ENCODE measurements around the gene HEXIM1. TPM values are rescaled to one million over a fixed set of nuclear protein-coding genes. Genes with fewer than 3 reads are reported as not detected.

The HEXIM1 gene
- total RNA-seq, 1 donor from 2014 or later: 10.2 TPM

GRCh38 chr17:45119964-45120363, 28.3 kb upstream of the HEXIM1 start:
- H3K4me1 Mint-ChIP-seq: peaks cover 26% of the 10 kb centered on the region
- H3K27me3 Mint-ChIP-seq (ENCODE audit: insufficient read depth, low read depth): peaks cover 2% of the 10 kb centered on the region
- Histone ChIP-seq H3K27me3 (no peaks in the 10 kb centered on the region), H3K9me3 (ENCODE audit: low read depth) (no peaks in the 10 kb centered on the region), H3K4me1 (no peaks in the 10 kb centered on the region), H3K4me3 (no peak overlapping the region), H3F3A (ENCODE audit: low read depth) (no peaks in the 10 kb centered on the region), H3K4me2 (no peak overlapping the region), H3K9ac (no peak overlapping the region), H3K79me2 (ENCODE audit: low read depth) (no peaks in the 10 kb centered on the region), H4K20me1 (ENCODE audit: low read depth) (no peaks in the 10 kb centered on the region), H2AFZ (replicated peaks) (no peak overlapping the region), H3K36me3 (no peaks in the 10 kb centered on the region), H3K27ac (no peak overlapping the region)
- no peaks in the 10 kb centered on the region for H3K9me3 Mint-ChIP-seq
- H3K27ac Mint-ChIP-seq: no peak overlapping the region
- TF ChIP-seq EZH2 (IDR thresholded peaks at IDR 0.05): no peak
- TF ChIP-seq, protein P1, sequence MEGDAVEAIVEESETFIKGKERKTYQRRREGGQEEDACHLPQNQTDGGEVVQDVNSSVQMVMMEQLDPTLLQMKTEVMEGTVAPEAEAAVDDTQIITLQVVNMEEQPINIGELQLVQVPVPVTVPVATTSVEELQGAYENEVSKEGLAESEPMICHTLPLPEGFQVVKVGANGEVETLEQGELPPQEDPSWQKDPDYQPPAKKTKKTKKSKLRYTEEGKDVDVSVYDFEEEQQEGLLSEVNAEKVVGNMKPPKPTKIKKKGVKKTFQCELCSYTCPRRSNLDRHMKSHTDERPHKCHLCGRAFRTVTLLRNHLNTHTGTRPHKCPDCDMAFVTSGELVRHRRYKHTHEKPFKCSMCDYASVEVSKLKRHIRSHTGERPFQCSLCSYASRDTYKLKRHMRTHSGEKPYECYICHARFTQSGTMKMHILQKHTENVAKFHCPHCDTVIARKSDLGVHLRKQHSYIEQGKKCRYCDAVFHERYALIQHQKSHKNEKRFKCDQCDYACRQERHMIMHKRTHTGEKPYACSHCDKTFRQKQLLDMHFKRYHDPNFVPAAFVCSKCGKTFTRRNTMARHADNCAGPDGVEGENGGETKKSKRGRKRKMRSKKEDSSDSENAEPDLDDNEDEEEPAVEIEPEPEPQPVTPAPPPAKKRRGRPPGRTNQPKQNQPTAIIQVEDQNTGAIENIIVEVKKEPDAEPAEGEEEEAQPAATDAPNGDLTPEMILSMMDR (IDR thresholded peaks at IDR 0.05): no peak
- no peak for TF ChIP-seq EZH2phosphoT487 (IDR thresholded peaks at IDR 0.05)
- DNase-seq (ENCODE audit: low spot score): no peak
- no peak overlapping the region for H3K4me3 Mint-ChIP-seq
- no peaks in the 10 kb centered on the region for H3K36me3 Mint-ChIP-seq

- H3K9me3 ChIP-seq (ENCODE audit: low read depth): no peaks in the 10 kb centered on the region
- no peaks in the 10 kb centered on the region for H3K9me3 Mint-ChIP-seq
- TF ChIP-seq EZH2phosphoT487 (IDR thresholded peaks at IDR 0.05): no peak
- TF ChIP-seq, protein P1 (IDR thresholded peaks at IDR 0.05): no peak
- no peak for TF ChIP-seq EZH2 (IDR thresholded peaks at IDR 0.05)
- H3K36me3 Mint-ChIP-seq: no peaks in the 10 kb centered on the region
- H3K4me3 ChIP-seq: no peak overlapping the region
- no peaks in the 10 kb centered on the region for H3K79me2 ChIP-seq (ENCODE audit: low read depth)
- no peaks in the 10 kb centered on the region for H4K20me1 ChIP-seq (ENCODE audit: low read depth)
- no peak overlapping the region for H2AFZ ChIP-seq (replicated peaks)
- no peak overlapping the region for H3K27ac ChIP-seq
- H3K4me3 Mint-ChIP-seq: no peak overlapping the region
- H3K9ac ChIP-seq: no peak overlapping the region
- H3K4me1 Mint-ChIP-seq: peaks cover 24% of the 10 kb centered on the region
- no peaks in the 10 kb centered on the region for H3K4me1 ChIP-seq
- H3K27me3 Mint-ChIP-seq (ENCODE audit: insufficient read depth, low read depth): peaks cover 3% of the 10 kb centered on the region
- H3K27ac Mint-ChIP-seq: no peak overlapping the region
- H3F3A ChIP-seq (ENCODE audit: low read depth): no peaks in the 10 kb centered on the region
- no peaks in the 10 kb centered on the region for H3K27me3 ChIP-seq
- H3K36me3 ChIP-seq: no peaks in the 10 kb centered on the region
- no peak for DNase-seq (ENCODE audit: low spot score)
- H3K4me2 ChIP-seq: no peak overlapping the region
Measured at GRCh38 chr17:45120558-45120957, 27.7 kb upstream of the HEXIM1 start.

DNA sequence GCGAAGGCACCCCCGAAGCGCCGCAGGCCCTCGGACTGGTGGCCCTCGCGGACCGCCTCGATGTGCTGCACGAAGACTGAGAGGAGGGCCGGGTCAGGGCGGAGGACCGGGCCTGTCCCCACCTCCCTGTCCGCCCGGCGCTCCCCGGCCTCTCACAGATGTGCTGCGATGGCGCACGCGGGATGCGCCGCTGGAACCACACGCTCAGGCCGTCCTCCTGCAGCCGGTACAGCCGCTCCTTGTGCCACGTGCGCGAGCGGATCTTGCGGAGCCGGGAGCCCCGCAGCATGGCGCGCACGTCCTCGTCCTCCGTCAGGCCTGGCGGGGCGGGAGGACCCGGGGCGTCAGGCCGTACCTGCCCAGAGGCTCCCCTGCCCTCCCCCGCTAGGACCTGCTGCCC, 27.2 kb upstream of the HEXIM1 start:
- Histone ChIP-seq H3K9me3 (ENCODE audit: low read depth) (no peaks in the 10 kb centered on the region), H3K9ac (no peak overlapping the region), H4K20me1 (ENCODE audit: low read depth) (no peaks in the 10 kb centered on the region), H3K27me3 (no peaks in the 10 kb centered on the region), H3K36me3 (no peaks in the 10 kb centered on the region), H3F3A (ENCODE audit: low read depth) (no peaks in the 10 kb centered on the region), H3K4me2 (no peak overlapping the region), H3K4me1 (no peaks in the 10 kb centered on the region), H3K27ac (no peak overlapping the region), H3K4me3 (no peak overlapping the region), H3K79me2 (ENCODE audit: low read depth) (no peaks in the 10 kb centered on the region), H2AFZ (replicated peaks) (no peak overlapping the region)
- Mint-ChIP-seq H3K27ac (no peak overlapping the region), H3K9me3 (no peaks in the 10 kb centered on the region), H3K27me3 (ENCODE audit: insufficient read depth, low read depth) (peaks cover 5% of the 10 kb centered on the region), H3K4me3 (no peak overlapping the region), H3K36me3 (no peaks in the 10 kb centered on the region), H3K4me1 (peaks cover 19% of the 10 kb centered on the region)
- TF ChIP-seq EZH2 (IDR thresholded peaks at IDR 0.05) (no peak), EZH2phosphoT487 (IDR thresholded peaks at IDR 0.05) (no peak)
- TF ChIP-seq, protein P1 (IDR thresholded peaks at IDR 0.05): no peak
- DNase-seq (ENCODE audit: low spot score): no peak
